Panc1 (cell line): ENCODE results near the gene SERPIND1. TPM values are rescaled to one million over a fixed set of nuclear protein-coding genes. Genes with fewer than 3 reads are reported as not detected.

Source experiments
- ATAC-seq: fragments of 200-7000 bp; cut with Tn5 transposase; 2 replicates; pipeline ENCODE4 v1.9.1; 2020; ENCODE audit warnings: mild to moderate bottlenecking, moderate library complexity
- BruUV-seq: library from RNA; stranded (reverse); fragments of 400-500 nt; replicated peaks from 2 replicates; lab custom pipeline; 2021; lab: Mats Ljungman, UMichigan
- CTCF ChIA-PET: fragments of 300-600 bp; sonication (Branson Sonifier 250); formaldehyde crosslinking; loops from one replicate; lab custom pipeline; 2022; ENCODE audit warnings: antibody characterized with exemption; lab: Charles Lee
- POLR2A ChIA-PET: fragments of 300-600 bp; sonication (Branson Sonifier 250); formaldehyde crosslinking; loops from one replicate; lab custom pipeline; 2022; ENCODE audit warnings: antibody characterized with exemption; lab: Charles Lee
- DNase-seq: peaks from one replicate; pipeline ENCODE4 v3.0.0-alpha.2; 2010; ENCODE audit warnings: low read depth, low spot score
- H3K27ac ChIP-seq: 2 replicates; pipeline ENCODE4 v1.5.1; 2011; ENCODE audit warnings: mild to moderate bottlenecking, low read length, inconsistent platforms
- H3K27me3 ChIP-seq: fragments of 200-500 bp; sonication (Bioruptor generic); 2 replicates; pipeline ENCODE4 v1.6.0; 2014; ENCODE audit warnings: low read length, inconsistent platforms; ENCODE audit not compliant: control insufficient read depth, insufficient read depth
- H3K36me3 ChIP-seq: fragments of 200-500 bp; sonication (Bioruptor generic); 2 replicates; pipeline ENCODE4 v1.5.1; 2014; ENCODE audit warnings: inconsistent platforms, mild to moderate bottlenecking, low read length, moderate library complexity; ENCODE audit not compliant: control insufficient read depth, insufficient read depth
- H3K4me1 ChIP-seq: 2 replicates; pipeline ENCODE4 v1.5.1; 2011; ENCODE audit warnings: inconsistent platforms, mild to moderate bottlenecking, low read length, moderate library complexity; ENCODE audit not compliant: control insufficient read depth, insufficient read depth
- H3K4me3 ChIP-seq, 2 experiments: 2 replicates each; pipeline ENCODE4 v1.5.1; 2011 to 2012; ENCODE audit warnings: low read depth in 2 of 2, low read length in 2 of 2, mild to moderate bottlenecking in 2 of 2, inconsistent platforms in 1 of 2, moderate library complexity in 1 of 2
- H3K9me3 ChIP-seq: fragments of 200-500 bp; sonication (Bioruptor generic); 2 replicates; pipeline ENCODE4 v1.5.1; 2014; ENCODE audit warnings: low read depth, mild to moderate bottlenecking, inconsistent platforms, low read length, moderate library complexity; ENCODE audit not compliant: control insufficient read depth, insufficient read depth
- CTCF ChIP-seq: fragments of 450-650 bp; IDR thresholded peaks from 2 replicates; pipeline ENCODE4 v1.5.1; 2017; ENCODE audit warnings: mild to moderate bottlenecking
- POLR2AphosphoS5 ChIP-seq: IDR thresholded peaks from 2 replicates; pipeline ENCODE4 v1.6.1; 2012; ENCODE audit warnings: mild to moderate bottlenecking, low read depth, low read length, moderate library complexity
- REST ChIP-seq, 2 experiments: IDR thresholded peaks; 2 replicates each; pipeline ENCODE4 v1.6.1; 2011 to 2012; ENCODE audit warnings: low read depth in 2 of 2, control low read depth in 1 of 2, low read length in 1 of 2, mild to moderate bottlenecking in 1 of 2, moderate library complexity in 1 of 2; ENCODE audit not compliant: insufficient read depth in 1 of 2
- SIN3A ChIP-seq: IDR thresholded peaks from 2 replicates; pipeline ENCODE4 v1.6.1; 2012; ENCODE audit warnings: low read depth, mild to moderate bottlenecking, low read length, moderate library complexity, borderline replicate concordance; ENCODE audit not compliant: insufficient read depth
- TCF7L2 ChIP-seq: IDR thresholded peaks from 2 replicates; pipeline ENCODE4 v1.6.1; 2011; ENCODE audit warnings: mild to moderate bottlenecking, low read depth, low read length, inconsistent platforms
- in situ Hi-C: cut with HindIII; loops from 2 replicates; pipeline ENCODE4 v1.10.0; 2016; ENCODE audit warnings: low sequenced_read_pairs, low pct_unique_long_range_greater_than_20kb
- intact Hi-C: fragments of 100-400 bp; cut with micrococcal nuclease; formaldehyde crosslinking; loops from one replicate; pipeline ENCODE4 v1.10.0; 2022; ENCODE audit not compliant: unreplicated experiment
- total RNA-seq: library from RNA; stranded (reverse); gene quantifications from one replicate; pipeline ENCODE4 v1.2.1, GENCODE V29; 2021; ENCODE audit not compliant: unreplicated experiment

The SERPIND1 gene
- total RNA-seq, 1 experiment from 2014 or later, result 0.18 TPM

GRCh38 chr22:20810645-20811044 is 36.7 kb downstream of the SERPIND1 start:
- Histone ChIP-seq H3K4me3 (no peak overlapping the region), H3K9me3 (no peaks in the 10 kb centered on the region), H3K36me3 (peaks cover 4% of the 10 kb centered on the region; the same call in 1 of the 2 replicates), H3K27me3 (no peaks in the 10 kb centered on the region), H3K27ac (no peak overlapping the region), H3K4me1 (no peaks in the 10 kb centered on the region)
- no peak for ATAC-seq
- in situ Hi-C loops (no loop called here), intact Hi-C loops (no loop called here)
- DNase-seq, result no peak
- TF ChIP-seq TCF7L2, result no peak
- TF ChIP-seq POLR2AphosphoS5, result no peak
- no peak for TF ChIP-seq SIN3A
- no peak for TF ChIP-seq REST (IDR thresholded peaks at IDR 0.05; ENCODE audit: insufficient read depth in 1 of 2, low read depth in 2 of 2, low read length in 1 of 2)
- POLR2A ChIA-PET, result no interaction called here
- CTCF ChIA-PET, result no interaction called here
- no TSS peak for BruUV-seq

- Histone ChIP-seq H3K4me3 (no peak overlapping the region), H3K9me3 (no peaks in the 10 kb centered on the region), H3K27me3 (no peaks in the 10 kb centered on the region), H3K27ac (no peak overlapping the region), H3K4me1 (no peaks in the 10 kb centered on the region), H3K36me3 (peaks cover 4% of the 10 kb centered on the region; the same call in 1 of the 2 replicates)
- no peak for ATAC-seq
- BruUV-seq, result no TSS peak
- no peak for DNase-seq
- ChIA-PET POLR2A (no interaction called here), CTCF (no interaction called here)
- intact Hi-C loops (no loop called here), in situ Hi-C loops (no loop called here)
- TF ChIP-seq CTCF (no peak), TCF7L2 (no peak), SIN3A (no peak), REST (IDR thresholded peaks at IDR 0.05; ENCODE audit: insufficient read depth in 1 of 2, low read depth in 2 of 2, low read length in 1 of 2) (no peak), POLR2AphosphoS5 (no peak)
Observed at GRCh38 chr22:20811171-20811570, 37.3 kb downstream of the SERPIND1 start.
